Activated naive CD4-positive, alpha-beta T cell treated with anti-CD3 and anti-CD28 coated beads, Interleukin-2, amount 50 U/mL, for 72 hours (primary cell): ENCODE measurements around the gene HHAT. TPM values are rescaled to one million over a fixed set of nuclear protein-coding genes. Genes with fewer than 3 reads are reported as not detected.
"Not testable (repeated sequence)": the region's sequence is repeated elsewhere in the genome, so short reads cannot be mapped to it uniquely, and the experiment has no call there.

Source experiments
- ATAC-seq, 2 donors: fragments of 150-1000 bp; cut with Tn5 transposase; 2 replicates each; pipeline ENCODE4 v1.10.0; 2021; ENCODE audit warnings: mild to moderate bottlenecking in 2 of 2, moderate library complexity in 2 of 2
- DNase-seq, 2 donors: peaks; one replicate each; pipeline ENCODE4 v3.0.0; 2021 to 2022; ENCODE audit warnings: low spot score in 2 of 2
- H3K27ac Mint-ChIP-seq, 2 donors: one replicate each; pipeline ENCODE4 v1.8.0; 2022; ENCODE audit warnings: mild to moderate bottlenecking in 2 of 2, mixed read lengths in 2 of 2
- H3K36me3 Mint-ChIP-seq, 2 donors: one replicate each; pipeline ENCODE4 v1.8.0; 2022; ENCODE audit warnings: mixed read lengths in 2 of 2
- H3K9me3 Mint-ChIP-seq, 2 donors: one replicate each; pipeline ENCODE4 v1.8.0; 2022; ENCODE audit warnings: mixed read lengths in 2 of 2
- total RNA-seq, 2 donors: library from RNA; stranded (reverse); gene quantifications; one replicate each; pipeline ENCODE4 v1.2.3, GENCODE V29; 2022

Gene HHAT
- total RNA-seq, 2 donors from 2014 or later, result 0.59 to 1.9 TPM

DNA sequence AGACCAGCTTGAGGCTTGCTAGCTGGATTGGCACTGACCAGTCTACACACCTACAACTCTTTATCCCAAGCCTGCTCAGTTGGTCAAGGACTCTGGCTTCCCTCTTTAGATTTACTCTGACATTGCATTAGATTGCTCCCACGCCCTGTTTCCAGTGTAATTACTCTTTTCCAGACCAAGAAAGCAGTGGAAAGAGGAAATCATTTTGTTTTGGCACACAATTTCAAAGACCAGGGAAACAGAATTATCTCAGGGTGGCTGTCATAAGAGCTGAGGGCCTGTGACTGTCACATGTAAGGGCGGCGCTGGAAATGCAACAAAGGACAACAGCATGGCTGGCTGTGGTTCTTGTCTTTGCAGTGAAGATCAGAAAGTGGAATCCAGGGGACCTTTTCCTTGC lies 302.7 kb downstream of the HHAT start:
- no peak overlapping the region for H3K27ac Mint-ChIP-seq
- no peaks in the 10 kb centered on the region for H3K9me3 Mint-ChIP-seq
- no peak for DNase-seq
- ATAC-seq, result no peak
- no peaks in the 10 kb centered on the region for H3K36me3 Mint-ChIP-seq

- no peak for ATAC-seq
- DNase-seq, result no peak
- no peak overlapping the region for H3K27ac Mint-ChIP-seq
- H3K36me3 Mint-ChIP-seq, result no peaks in the 10 kb centered on the region
- H3K9me3 Mint-ChIP-seq, result no peaks in the 10 kb centered on the region
These were observed 304.4 kb downstream of the HHAT start for GRCh38 chr1:210633140-210633539.

DNA sequence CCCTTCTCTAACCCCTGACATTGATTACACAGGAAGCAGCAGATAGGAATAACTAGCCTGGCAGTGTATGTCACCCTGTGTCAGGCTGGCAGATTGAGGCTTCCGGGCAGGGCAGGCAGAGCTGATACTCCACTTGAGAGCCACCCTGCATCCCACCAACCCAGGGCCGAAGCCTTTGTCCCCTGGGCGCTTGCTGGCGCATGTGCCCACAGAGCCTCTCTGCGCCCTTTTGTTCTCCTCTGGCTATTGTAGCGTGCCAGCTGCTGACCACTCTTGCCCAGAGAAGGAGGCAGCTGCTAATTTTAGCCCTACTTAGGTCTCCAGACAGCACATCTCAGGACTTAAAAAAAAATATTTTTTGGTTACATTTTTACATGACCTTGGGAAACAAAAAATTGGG lies 304.9 kb downstream of the HHAT start:
- Mint-ChIP-seq H3K9me3 (no peaks in the 10 kb centered on the region), H3K36me3 (no peaks in the 10 kb centered on the region), H3K27ac (no peak overlapping the region)
- ATAC-seq (no peak), DNase-seq (no peak)

DNA sequence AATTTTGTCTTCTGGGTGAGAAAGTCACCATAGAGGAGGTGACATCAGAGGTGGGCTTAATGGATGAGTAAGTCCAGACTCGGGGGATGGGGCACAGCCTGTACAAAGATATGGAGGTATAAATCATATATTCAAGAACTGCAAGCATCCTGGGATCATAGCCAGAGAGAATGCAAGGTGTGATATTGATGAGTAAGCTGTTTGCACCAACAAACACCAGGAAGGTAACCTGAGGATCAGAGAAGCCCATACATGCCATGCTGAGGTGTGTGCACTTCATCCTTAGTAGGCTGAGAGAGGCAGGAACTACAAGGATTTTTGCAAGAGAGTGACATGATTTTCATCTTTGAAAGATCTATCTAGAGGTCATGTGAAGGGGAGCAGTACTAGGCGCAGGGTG lies 306.4 kb downstream of the HHAT start:
- Mint-ChIP-seq H3K36me3 (no peaks in the 10 kb centered on the region), H3K27ac (peak overlapping the region in 1 of 2 donors; percentile 5), H3K9me3 (no peaks in the 10 kb centered on the region)
- DNase-seq, result no peak
- no peak for ATAC-seq

DNA sequence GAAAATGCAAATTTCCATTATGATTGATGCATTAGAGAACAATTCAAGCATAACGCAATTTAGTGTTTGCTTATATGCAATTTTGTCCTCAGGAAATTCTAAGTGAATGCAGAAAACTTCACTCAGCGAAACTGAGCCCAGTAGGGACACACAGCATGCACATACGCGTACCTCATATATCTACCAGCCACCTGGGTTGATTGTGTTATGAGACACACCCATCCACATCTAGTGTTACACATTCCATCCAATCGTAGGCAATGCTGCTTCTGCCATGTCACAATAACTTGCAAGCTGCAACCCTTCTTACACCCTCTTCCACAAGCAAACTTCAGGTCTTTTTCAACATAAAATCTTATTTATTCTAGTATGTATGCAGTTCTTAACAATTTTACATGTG lies 312.9 kb downstream of the HHAT start:
- H3K9me3 Mint-ChIP-seq, result no peaks in the 10 kb centered on the region

GRCh38 chr1:210645582-210646257 lies 317.0 kb downstream of the HHAT start:
- Mint-ChIP-seq H3K9me3 (no peaks in the 10 kb centered on the region), H3K27ac (no peak overlapping the region), H3K36me3 (no peaks in the 10 kb centered on the region)
- ATAC-seq (no peak), DNase-seq (no peak)

More for the DNA sequence above, 312.9 kb downstream of the HHAT start:
- ATAC-seq (no peak), DNase-seq (no peak)
- no peaks in the 10 kb centered on the region for H3K36me3 Mint-ChIP-seq
- no peak overlapping the region for H3K27ac Mint-ChIP-seq

DNA sequence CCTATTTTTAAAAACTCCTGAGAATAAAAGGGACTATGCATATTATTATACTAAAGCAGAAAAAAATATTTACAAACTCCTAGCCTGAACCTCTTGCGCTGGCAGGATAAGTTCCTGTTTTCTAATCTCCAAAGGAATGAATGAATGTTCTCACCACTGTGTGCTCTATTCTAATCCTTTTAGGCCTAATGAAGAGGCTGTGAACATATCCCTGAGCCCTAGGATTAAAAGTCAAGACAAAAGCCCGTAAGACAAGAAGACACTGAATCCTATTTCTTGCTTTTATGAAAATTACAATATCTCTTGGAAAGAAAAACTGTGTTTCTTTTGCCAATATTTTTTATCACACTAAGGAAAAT lies 317.5 kb downstream of the HHAT start:
- H3K27ac Mint-ChIP-seq, result no peak overlapping the region
- DNase-seq (no peak), ATAC-seq (no peak)
- H3K36me3 Mint-ChIP-seq, result no peaks in the 10 kb centered on the region
- H3K9me3 Mint-ChIP-seq, result no peaks in the 10 kb centered on the region

DNA sequence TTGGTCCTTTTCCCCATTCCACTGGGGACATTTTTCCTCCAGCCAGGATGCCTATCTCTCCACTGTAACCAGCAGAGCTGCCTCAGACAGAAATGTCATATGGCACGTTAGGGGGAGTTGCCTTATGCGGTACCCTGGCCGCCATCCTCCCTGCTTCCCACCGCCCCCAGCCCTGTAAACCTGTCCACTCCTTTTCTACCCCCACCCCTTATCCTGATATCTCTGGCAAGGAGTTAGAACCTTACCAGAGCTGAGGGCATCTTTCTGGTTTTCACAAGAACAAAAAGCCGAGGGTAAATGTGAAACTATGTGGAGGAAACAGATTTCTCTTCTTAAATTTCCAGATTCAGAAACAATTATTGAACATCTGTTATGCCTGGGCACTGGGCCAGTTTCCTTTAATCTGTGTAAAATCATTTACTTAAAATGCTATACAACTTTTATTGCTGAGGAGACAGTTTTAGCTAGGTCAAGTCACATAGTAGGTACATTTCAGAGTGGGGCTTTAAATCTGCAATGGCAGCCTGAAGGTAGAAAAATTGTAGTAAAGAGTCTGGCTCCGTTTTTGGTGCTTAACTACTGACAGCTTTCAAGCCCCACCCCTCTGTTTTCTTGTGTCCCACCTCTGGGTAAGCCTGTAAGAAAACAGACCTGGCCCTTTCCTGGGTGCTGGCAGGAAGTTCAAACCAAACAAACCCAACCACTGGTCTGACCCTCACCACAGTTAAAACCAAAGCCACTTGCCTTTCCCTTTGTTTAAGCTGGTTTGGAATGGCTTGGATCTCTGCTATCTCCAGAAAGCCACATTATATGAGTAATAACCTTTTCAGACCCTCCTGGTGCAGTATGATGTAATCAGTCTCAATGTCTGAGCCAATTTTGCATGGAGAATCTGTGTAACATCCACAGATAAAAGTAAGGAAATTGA lies 319.0 kb downstream of the HHAT start:
- DNase-seq, result no peak
- H3K27ac Mint-ChIP-seq, result no peak overlapping the region
- ATAC-seq, result no peak
- H3K36me3 Mint-ChIP-seq, result no peaks in the 10 kb centered on the region
- no peaks in the 10 kb centered on the region for H3K9me3 Mint-ChIP-seq

- ATAC-seq, result no peak
These were observed 320.0 kb downstream of the HHAT start for GRCh38 chr1:210648588-210649269.

DNA sequence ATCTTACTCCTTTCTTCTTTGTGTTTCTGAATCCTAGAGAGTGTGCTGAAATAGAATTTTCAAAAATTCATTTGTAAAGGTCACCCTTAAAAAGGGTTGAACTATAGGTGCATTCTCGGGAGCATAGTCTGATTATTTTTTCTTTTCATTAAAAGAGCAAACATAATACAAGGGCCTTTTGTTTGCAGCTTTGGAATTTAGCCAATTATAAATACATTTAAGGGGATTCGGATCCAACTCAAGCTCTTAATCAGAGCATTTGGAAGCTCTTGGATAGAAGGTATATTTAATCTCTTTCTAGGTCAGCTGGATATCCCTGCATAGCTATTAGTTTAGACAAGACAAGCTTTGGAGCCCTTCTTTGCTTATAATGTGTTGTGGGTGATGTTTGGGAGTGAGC lies 321.7 kb downstream of the HHAT start:
- ATAC-seq (no peak), DNase-seq (no peak)
- H3K36me3 Mint-ChIP-seq, result no peaks in the 10 kb centered on the region
- H3K9me3 Mint-ChIP-seq, result peaks cover 5 to 6% of the 10 kb centered on the region in 2 donors
- no peak overlapping the region for H3K27ac Mint-ChIP-seq

More at GRCh38 chr1:210648588-210649269, 320.0 kb downstream of the HHAT start:
- peaks cover 2% of the 10 kb centered on the region in 2 donors for H3K9me3 Mint-ChIP-seq
- no peaks in the 10 kb centered on the region for H3K36me3 Mint-ChIP-seq
- H3K27ac Mint-ChIP-seq, result no peak overlapping the region
- no peak for DNase-seq

GRCh38 chr1:210652329-210652954 lies 323.7 kb downstream of the HHAT start:
- peaks cover 5 to 6% of the 10 kb centered on the region in 2 donors for H3K9me3 Mint-ChIP-seq
- ATAC-seq, result no peak
- no peak overlapping the region for H3K27ac Mint-ChIP-seq

GRCh38 chr1:210653771-210654170 lies 325.1 kb downstream of the HHAT start:
- DNase-seq, result no peak
- Mint-ChIP-seq H3K27ac (no peak overlapping the region), H3K9me3 (peaks cover 5 to 6% of the 10 kb centered on the region in 2 donors), H3K36me3 (no peaks in the 10 kb centered on the region)
- ATAC-seq, result peak in 1 of 2 donors; percentile 22

More at GRCh38 chr1:210652329-210652954, 323.7 kb downstream of the HHAT start:
- no peaks in the 10 kb centered on the region for H3K36me3 Mint-ChIP-seq
- DNase-seq, result no peak

GRCh38 chr1:210654176-210654981 lies 325.7 kb downstream of the HHAT start:
- Mint-ChIP-seq H3K9me3 (peaks cover 5 to 6% of the 10 kb centered on the region in 2 donors), H3K36me3 (no peaks in the 10 kb centered on the region), H3K27ac (no peak overlapping the region)
- DNase-seq, result peak in 1 of 2 donors; percentile 25
- ATAC-seq, result peak; percentile 68 to 76

GRCh38 chr1:210655511-210655910 lies 326.8 kb downstream of the HHAT start:
- Mint-ChIP-seq H3K27ac (no peak overlapping the region), H3K9me3 (peaks cover 5 to 6% of the 10 kb centered on the region in 2 donors)
- no peak for ATAC-seq

GRCh38 chr1:210657806-210658205 lies 329.1 kb downstream of the HHAT start:
- Mint-ChIP-seq H3K9me3 (peaks cover 6 to 8% of the 10 kb centered on the region in 2 donors), H3K27ac (no peak overlapping the region), H3K36me3 (no peaks in the 10 kb centered on the region)
- no peak for DNase-seq
- no peak for ATAC-seq

More at GRCh38 chr1:210655511-210655910, 326.8 kb downstream of the HHAT start:
- no peak for DNase-seq
- no peaks in the 10 kb centered on the region for H3K36me3 Mint-ChIP-seq

DNA sequence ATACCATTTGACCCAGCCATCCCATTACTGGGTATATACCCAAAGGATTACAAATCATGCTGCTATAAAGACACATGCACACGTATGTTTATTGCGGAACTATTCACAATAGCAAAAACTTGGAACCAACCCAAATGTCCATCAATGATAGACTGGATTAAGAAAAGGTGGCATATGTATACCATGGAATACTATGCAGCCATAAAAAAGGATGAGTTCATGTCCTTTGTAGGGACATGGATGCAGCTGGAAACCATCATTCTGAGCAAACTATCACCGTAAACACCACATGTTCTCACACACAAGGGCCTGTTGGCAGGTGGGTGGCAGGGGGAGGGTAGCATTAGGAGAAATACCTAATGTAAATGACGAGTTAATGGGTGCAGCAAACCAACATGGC lies 332.8 kb downstream of the HHAT start:
- not testable (repeated sequence) for H3K9me3 Mint-ChIP-seq, ATAC-seq, DNase-seq, H3K36me3 Mint-ChIP-seq, H3K27ac Mint-ChIP-seq
